AG10803 (cell line): Measurements from ENCODE around the gene SLC6A4.

Experiments used
- DNase-seq: peaks from one replicate; pipeline ENCODE4 v3.0.0; 2010; ENCODE audit warnings: low read depth
- H3K4me3 ChIP-seq: 2 replicates; pipeline ENCODE4 v1.5.1; 2011; ENCODE audit warnings: mild to moderate bottlenecking, low read length, control low read depth
- CTCF ChIP-seq: conservative IDR thresholded peaks from 2 replicates; pipeline ENCODE4 v1.5.1; 2011; ENCODE audit warnings: mild to moderate bottlenecking, low read length, control low read depth, inconsistent platforms

Gene SLC6A4

GRCh38 chr17:30248786-30249185, 13.3 kb upstream of the SLC6A4 start:
- no peak for DNase-seq
- no peak for TF ChIP-seq CTCF
- H3K4me3 ChIP-seq, result no peak overlapping the region

GRCh38 chr17:30246460-30246859, 11.0 kb upstream of the SLC6A4 start:
- H3K4me3 ChIP-seq, result no peak overlapping the region
- DNase-seq, result no peak
- TF ChIP-seq CTCF, result no peak

GRCh38 chr17:30244853-30245385, 9.4 kb upstream of the SLC6A4 start:
- DNase-seq, result peak; percentile 64
- H3K4me3 ChIP-seq, result no peak overlapping the region
- TF ChIP-seq CTCF, result no peak

GRCh38 chr17:30243568-30243967, 8.1 kb upstream of the SLC6A4 start:
- no peak overlapping the region for H3K4me3 ChIP-seq
- TF ChIP-seq CTCF, result no peak
- DNase-seq, result no peak

- DNase-seq, result no peak
- TF ChIP-seq CTCF, result no peak
- no peak overlapping the region for H3K4me3 ChIP-seq
These were observed 7.5 kb upstream of the SLC6A4 start for GRCh38 chr17:30243002-30243401.

- TF ChIP-seq CTCF, result no peak
- DNase-seq, result no peak
- H3K4me3 ChIP-seq, result no peak overlapping the region
These were observed 5.6 kb upstream of the SLC6A4 start for GRCh38 chr17:30241051-30241450.

GRCh38 chr17:30240177-30240576, 4.7 kb upstream of the SLC6A4 start:
- DNase-seq, result no peak
- H3K4me3 ChIP-seq, result no peak overlapping the region
- no peak for TF ChIP-seq CTCF
